Stomach (tissue), 9 donors: ENCODE measurements around the gene ITPR1. TPM values are rescaled to one million over a fixed set of nuclear protein-coding genes. Genes with fewer than 3 reads are reported as not detected.

ENCODE experiments used
- DNase-seq, 2 donors: peaks; one replicate each; pipeline versions ENCODE4 v3.0.0 to v3.0.0-alpha.2; 2013 to 2019
- H3K27ac ChIP-seq, 5 donors: fragments of 200-600 bp in 4 of 5; sonication (generic) in 4 of 5; one replicate each; pipeline ENCODE4 v1.5.1; 2013 to 2019; ENCODE audit warnings: mild to moderate bottlenecking in 1 of 5, moderate library complexity in 1 of 5
- H3K27me3 ChIP-seq, 3 donors: fragments of 200-600 bp; sonication (generic); one replicate each; pipeline ENCODE4 v1.5.1; 2017 to 2019; ENCODE audit warnings: mixed run types in 1 of 3
- H3K36me3 ChIP-seq, 4 donors: fragments of 200-600 bp; sonication (generic); 1 replicate in 3 of 4; 2 replicates in 1 of 4; pipeline ENCODE4 v1.5.1; 2016 to 2019
- H3K4me1 ChIP-seq, 4 donors: fragments of 200-600 bp; sonication (generic); one replicate each; pipeline ENCODE4 v1.5.1; 2016 to 2019
- H3K4me3 ChIP-seq, 4 donors: fragments of 200-600 bp; sonication (generic) in 3 of 4; one replicate each; pipeline ENCODE4 v1.5.1; 2016 to 2019; ENCODE audit warnings: mild to moderate bottlenecking in 1 of 4
- H3K9me3 ChIP-seq, 4 donors: fragments of 200-600 bp; sonication (generic); one replicate each; pipeline ENCODE4 v1.5.1; 2016 to 2019
- EP300 ChIP-seq: sonication (generic); formaldehyde crosslinking; IDR thresholded peaks from one replicate; pipeline ENCODE4 v1.6.1; 2017; ENCODE audit warnings: antibody characterized with exemption
- POLR2A ChIP-seq, 4 donors: fragments of 450-650 bp; IDR thresholded peaks; one replicate each; pipeline ENCODE4 v1.6.1; 2016; ENCODE audit warnings: antibody characterized with exemption in 4 of 4, control low read depth in 2 of 4, mild to moderate bottlenecking in 1 of 4, moderate library complexity in 1 of 4
- POLR2AphosphoS5 ChIP-seq, 3 donors: sonication (generic); formaldehyde crosslinking; IDR thresholded peaks; one replicate each; pipeline ENCODE4 v1.6.1; 2016; ENCODE audit warnings: antibody characterized with exemption in 3 of 3
- WGBS, 5 donors: extraction: QIAGEN DNeasy Blood & Tissue Kit in 3 of 5; methylation state at CpG; one replicate each; pipeline versions ENCODE4 v1.1.5 to v1.1.7; 2013 to 2018; 5-methylcytosine and 5-hydroxymethylcytosine counted together
- intact Hi-C: fragments of 100-400 bp; cut with DNase I; formaldehyde crosslinking; loops from one replicate; pipeline ENCODE4 v1.15.1; 2023; ENCODE audit warnings: low total_unique reads
- polyA plus RNA-seq, 3 donors: library from polyadenylated mRNA; stranded (reverse); fragments of 200-250 nt; gene quantifications; one replicate each; pipeline ENCODE4 v1.2.3, GENCODE V29; 2013
- total RNA-seq, 5 donors: library from RNA; depleted of rRNA; stranded (reverse); fragments of >200 nt; gene quantifications; one replicate each; pipeline versions ENCODE4 v1.1.0 to v1.2.3, GENCODE V29; 2014 to 2016
- TF ChIP-seq, protein P1 (sequence below), 7 experiments: fragments of 450-650 bp in 4 of 7; fragments of 200-600 bp in 3 of 7; sonication (generic) in 3 of 7; IDR thresholded peaks; one replicate each; pipeline ENCODE4 v1.5.1; 2016 to 2019; ENCODE audit warnings: antibody characterized with exemption in 7 of 7, control low read depth in 2 of 7, mild to moderate bottlenecking in 1 of 7
- donor health status: healthy with polysubstance abuse.
- donor health status: Bipolar disorder and iron deficiency.
- donor health status: healthy.

The ITPR1 gene
- total and polyA plus RNA-seq, 8 donors: 6.6 to 192 (median 32.9) TPM

DNA sequence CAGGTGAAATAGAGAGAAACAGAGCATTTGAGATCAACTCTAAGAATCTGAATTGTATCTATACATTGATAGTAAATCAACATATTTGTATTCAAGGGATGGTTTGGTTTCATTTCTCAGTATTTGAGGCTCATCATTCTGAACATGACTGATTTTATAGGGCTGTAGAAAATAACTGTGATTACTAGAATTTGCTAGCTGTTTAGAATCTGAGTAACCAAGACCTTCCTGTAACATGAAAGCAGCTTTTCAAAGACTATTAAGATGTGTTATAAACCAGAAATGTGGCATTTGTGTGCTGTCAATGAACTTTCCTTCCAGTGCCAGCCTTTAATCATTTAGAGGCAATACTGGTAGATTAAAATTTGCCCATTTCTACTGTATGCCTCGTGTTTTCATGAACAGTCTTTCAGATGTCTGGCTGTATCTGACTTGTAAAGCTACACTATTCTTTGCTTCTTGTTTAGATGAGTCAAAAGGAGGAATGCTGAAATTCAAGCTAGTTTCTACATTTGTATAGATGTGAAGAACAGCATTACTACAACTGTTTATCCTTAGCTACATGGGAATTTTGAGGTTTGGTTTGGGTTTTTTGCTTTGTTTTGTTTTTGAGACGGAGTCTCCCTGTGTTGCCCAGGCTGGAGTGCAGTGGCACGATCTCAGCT lies 348.8 kb downstream of the ITPR1 start:
- Histone ChIP-seq H3K9me3 (no peaks in the 10 kb centered on the region), H3K27me3 (no peaks in the 10 kb centered on the region), H3K27ac (peak overlapping the region in 2 of 5 donors; percentile 15 to 51), H3K4me1 (peaks cover 0 to 6% (median 0%) of the 10 kb centered on the region in 4 donors), H3K4me3 (no peak overlapping the region), H3K36me3 (peaks cover 0 to 25% (median 20%) of the 10 kb centered on the region in 4 donors)
- DNase-seq: no peak
- intact Hi-C loops: no loop called here
- TF ChIP-seq POLR2A (IDR thresholded peaks at IDR 0.05) (no peak), POLR2AphosphoS5 (IDR thresholded peaks at IDR 0.05) (no peak), EP300 (no peak)
- TF ChIP-seq, protein P1, sequence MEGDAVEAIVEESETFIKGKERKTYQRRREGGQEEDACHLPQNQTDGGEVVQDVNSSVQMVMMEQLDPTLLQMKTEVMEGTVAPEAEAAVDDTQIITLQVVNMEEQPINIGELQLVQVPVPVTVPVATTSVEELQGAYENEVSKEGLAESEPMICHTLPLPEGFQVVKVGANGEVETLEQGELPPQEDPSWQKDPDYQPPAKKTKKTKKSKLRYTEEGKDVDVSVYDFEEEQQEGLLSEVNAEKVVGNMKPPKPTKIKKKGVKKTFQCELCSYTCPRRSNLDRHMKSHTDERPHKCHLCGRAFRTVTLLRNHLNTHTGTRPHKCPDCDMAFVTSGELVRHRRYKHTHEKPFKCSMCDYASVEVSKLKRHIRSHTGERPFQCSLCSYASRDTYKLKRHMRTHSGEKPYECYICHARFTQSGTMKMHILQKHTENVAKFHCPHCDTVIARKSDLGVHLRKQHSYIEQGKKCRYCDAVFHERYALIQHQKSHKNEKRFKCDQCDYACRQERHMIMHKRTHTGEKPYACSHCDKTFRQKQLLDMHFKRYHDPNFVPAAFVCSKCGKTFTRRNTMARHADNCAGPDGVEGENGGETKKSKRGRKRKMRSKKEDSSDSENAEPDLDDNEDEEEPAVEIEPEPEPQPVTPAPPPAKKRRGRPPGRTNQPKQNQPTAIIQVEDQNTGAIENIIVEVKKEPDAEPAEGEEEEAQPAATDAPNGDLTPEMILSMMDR (IDR thresholded peaks at IDR 0.05): no peak
- 68 to 80% (median 76%) methylated on average over 3 of the region's 3 CpGs for WGBS, 5 donors

DNA sequence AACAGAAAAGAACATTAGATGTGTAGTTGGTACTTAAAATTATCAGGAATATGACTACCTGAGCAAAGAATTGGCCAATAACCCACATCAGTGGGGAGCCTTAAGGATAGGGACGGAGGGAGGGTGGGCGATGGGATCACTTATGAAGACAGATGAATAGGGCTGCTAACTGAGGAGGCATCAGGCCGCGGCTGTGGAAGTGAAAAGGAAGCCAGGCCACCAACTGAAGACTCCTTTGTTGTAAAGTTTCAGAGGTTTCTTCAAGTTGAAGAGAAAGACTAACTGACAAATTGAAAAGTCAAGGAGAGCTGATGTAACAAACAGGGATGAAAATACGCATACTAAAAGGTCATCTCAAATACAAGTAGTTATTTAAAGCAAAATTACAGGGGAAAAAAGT lies 350.5 kb downstream of the ITPR1 start:
- H3K27me3 ChIP-seq: no peaks in the 10 kb centered on the region
- H3K36me3 ChIP-seq: peaks cover 0 to 8% (median 4%) of the 10 kb centered on the region in 4 donors
- H3K9me3 ChIP-seq: no peaks in the 10 kb centered on the region
- H3K4me1 ChIP-seq: peaks cover 0 to 10% (median 3%) of the 10 kb centered on the region in 4 donors
- no peak overlapping the region for H3K27ac ChIP-seq
- intact Hi-C loops: no loop called here
- WGBS, 5 donors: 97 to 98% (median 97%) methylated on average over 5 of the region's 5 CpGs
- no peak overlapping the region for H3K4me3 ChIP-seq
- DNase-seq: no peak
- no peak for TF ChIP-seq EP300
- TF ChIP-seq POLR2A (IDR thresholded peaks at IDR 0.05): no peak
- TF ChIP-seq POLR2AphosphoS5 (IDR thresholded peaks at IDR 0.05): no peak
- TF ChIP-seq, protein P1 (IDR thresholded peaks at IDR 0.05): no peak

DNA sequence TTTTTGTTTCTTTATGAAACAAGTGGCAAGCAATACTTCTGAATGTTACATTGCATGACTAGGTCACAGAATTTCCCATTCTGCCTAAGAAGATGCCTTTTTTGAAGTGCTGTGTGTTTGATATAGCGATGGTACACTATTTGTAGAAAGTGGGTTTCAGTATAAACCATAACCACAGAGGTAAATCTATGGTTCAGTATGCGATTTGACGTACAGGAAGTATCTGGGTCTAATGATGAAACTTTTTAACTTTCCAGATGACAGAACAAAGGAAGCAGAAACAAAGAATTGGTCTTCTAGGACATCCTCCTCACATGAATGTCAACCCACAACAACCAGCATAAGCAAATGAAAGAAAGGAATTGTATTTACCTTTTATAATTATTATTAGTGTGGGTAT lies 352.7 kb downstream of the ITPR1 start:
- Histone ChIP-seq H3K4me3 (no peak overlapping the region), H3K4me1 (peaks cover 0 to 13% (median 3%) of the 10 kb centered on the region in 4 donors), H3K9me3 (no peaks in the 10 kb centered on the region), H3K36me3 (no peaks in the 10 kb centered on the region), H3K27me3 (no peaks in the 10 kb centered on the region), H3K27ac (no peak overlapping the region)
- DNase-seq: no peak
- no peak for TF ChIP-seq POLR2AphosphoS5 (IDR thresholded peaks at IDR 0.05)
- no peak for TF ChIP-seq POLR2A (IDR thresholded peaks at IDR 0.05)
- TF ChIP-seq EP300: no peak
- TF ChIP-seq, protein P1 (IDR thresholded peaks at IDR 0.05): no peak
- 71 to 84% (median 82%) methylated on average over 3 of the region's 3 CpGs for WGBS, 5 donors
- intact Hi-C loops: no loop called here

DNA sequence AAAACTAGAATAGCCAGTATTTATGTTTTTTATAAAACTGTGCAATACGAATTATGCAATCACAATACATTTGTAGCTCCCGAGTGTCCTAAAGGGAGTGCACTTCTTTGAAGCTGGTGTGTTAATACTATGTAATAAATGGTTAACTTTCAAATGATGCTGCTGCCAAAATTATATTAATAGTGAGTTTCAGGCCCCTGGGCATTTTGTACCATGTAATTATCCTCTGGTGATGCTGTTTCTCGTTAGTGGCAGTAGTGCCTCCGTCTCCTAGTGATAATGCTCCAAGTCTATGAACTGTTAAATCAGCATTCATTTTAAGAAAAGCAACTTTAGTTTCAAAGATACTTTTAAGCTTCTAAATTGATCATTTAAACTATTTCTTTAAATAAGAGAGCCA lies 353.4 kb downstream of the ITPR1 start:
- Histone ChIP-seq H3K4me3 (no peak overlapping the region), H3K27me3 (no peaks in the 10 kb centered on the region), H3K4me1 (peaks cover 0 to 13% (median 3%) of the 10 kb centered on the region in 4 donors), H3K36me3 (no peaks in the 10 kb centered on the region), H3K27ac (no peak overlapping the region), H3K9me3 (no peaks in the 10 kb centered on the region)
- TF ChIP-seq, protein P1 (IDR thresholded peaks at IDR 0.05): no peak
- no peak for TF ChIP-seq POLR2AphosphoS5 (IDR thresholded peaks at IDR 0.05)
- DNase-seq: no peak
- intact Hi-C loops: no loop called here
- 85 to 92% (median 89%) methylated on average over 4 of the region's 4 CpGs for WGBS, 5 donors
